ENCODE measurements around the gene DMPK. TPM values are rescaled to one million over a fixed set of nuclear protein-coding genes. Genes with fewer than 3 reads are reported as not detected.
A peak's percentile ranks its signal among the peaks of the same experiment; 100 is the strongest.

Gene DMPK
- total RNA-seq, 1 donor from 2014 or later = 284 TPM

DNA sequence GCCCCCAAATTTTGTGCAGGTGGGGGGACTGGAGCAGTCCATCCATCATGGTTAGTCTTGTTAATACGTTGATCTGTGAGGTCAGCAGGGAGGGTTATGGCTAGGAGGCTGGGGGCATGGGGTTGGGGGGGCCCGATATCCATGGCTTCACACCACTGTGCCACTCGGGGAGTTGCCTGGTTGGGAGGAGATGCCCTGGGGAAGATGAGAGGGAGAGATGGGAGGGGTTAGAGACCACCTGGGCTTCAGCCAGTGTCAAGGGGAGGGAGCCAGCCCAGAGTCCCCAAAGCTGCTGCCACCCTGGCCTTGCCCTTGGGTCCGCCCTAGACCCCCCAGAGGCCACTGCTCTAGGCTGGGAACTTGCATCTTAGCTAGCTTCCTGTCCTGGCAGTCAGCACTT, 1.8 kb upstream of the DMPK start:
- H3K9me3 ChIP-seq (replicated peaks) = no peaks in the 10 kb centered on the region
- H3K36me3 ChIP-seq = peaks cover 35% of the 10 kb centered on the region
- DNase-seq = no peak
- no peak overlapping the region for H3K4me3 ChIP-seq
- no peaks in the 10 kb centered on the region for H3K27me3 ChIP-seq (ENCODE audit: low read depth)
- TF ChIP-seq, protein P1, sequence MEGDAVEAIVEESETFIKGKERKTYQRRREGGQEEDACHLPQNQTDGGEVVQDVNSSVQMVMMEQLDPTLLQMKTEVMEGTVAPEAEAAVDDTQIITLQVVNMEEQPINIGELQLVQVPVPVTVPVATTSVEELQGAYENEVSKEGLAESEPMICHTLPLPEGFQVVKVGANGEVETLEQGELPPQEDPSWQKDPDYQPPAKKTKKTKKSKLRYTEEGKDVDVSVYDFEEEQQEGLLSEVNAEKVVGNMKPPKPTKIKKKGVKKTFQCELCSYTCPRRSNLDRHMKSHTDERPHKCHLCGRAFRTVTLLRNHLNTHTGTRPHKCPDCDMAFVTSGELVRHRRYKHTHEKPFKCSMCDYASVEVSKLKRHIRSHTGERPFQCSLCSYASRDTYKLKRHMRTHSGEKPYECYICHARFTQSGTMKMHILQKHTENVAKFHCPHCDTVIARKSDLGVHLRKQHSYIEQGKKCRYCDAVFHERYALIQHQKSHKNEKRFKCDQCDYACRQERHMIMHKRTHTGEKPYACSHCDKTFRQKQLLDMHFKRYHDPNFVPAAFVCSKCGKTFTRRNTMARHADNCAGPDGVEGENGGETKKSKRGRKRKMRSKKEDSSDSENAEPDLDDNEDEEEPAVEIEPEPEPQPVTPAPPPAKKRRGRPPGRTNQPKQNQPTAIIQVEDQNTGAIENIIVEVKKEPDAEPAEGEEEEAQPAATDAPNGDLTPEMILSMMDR (IDR thresholded peaks at IDR 0.05; ENCODE audit: borderline replicate concordance) = no peak
- intact Hi-C loops (cut with micrococcal nuclease) = no loop called here
- peak overlapping the region; percentile 94 for H3K27ac ChIP-seq (replicated peaks)
- H3K4me1 ChIP-seq = peaks cover 94% of the 10 kb centered on the region

- Histone ChIP-seq H3K4me1 (peaks cover 89% of the 10 kb centered on the region), H3K4me3 (peak overlapping the region; percentile 75), H3K36me3 (peaks cover 35% of the 10 kb centered on the region), H3K27me3 (ENCODE audit: low read depth) (no peaks in the 10 kb centered on the region), H3K27ac (replicated peaks) (peak overlapping the region; percentile 94), H3K9me3 (replicated peaks) (no peaks in the 10 kb centered on the region)
- TF ChIP-seq, protein P1 (IDR thresholded peaks at IDR 0.05; ENCODE audit: borderline replicate concordance) = no peak
- intact Hi-C loops (cut with micrococcal nuclease) = no loop called here
- DNase-seq = peak; percentile 85
Measured at GRCh38 chr19:45782820-45783785, 813 bp upstream of the DMPK start.

- peak overlapping the region; percentile 94 for H3K27ac ChIP-seq (replicated peaks)
- no peak for DNase-seq
- TF ChIP-seq, protein P1 (IDR thresholded peaks at IDR 0.05; ENCODE audit: borderline replicate concordance) = no peak
- H3K9me3 ChIP-seq (replicated peaks) = no peaks in the 10 kb centered on the region
- no peaks in the 10 kb centered on the region for H3K27me3 ChIP-seq (ENCODE audit: low read depth)
- H3K4me1 ChIP-seq = peaks cover 78% of the 10 kb centered on the region
- intact Hi-C loops (cut with micrococcal nuclease) = no loop called here
- H3K4me3 ChIP-seq = peak overlapping the region; percentile 75
- peaks cover 41% of the 10 kb centered on the region for H3K36me3 ChIP-seq
Measured at GRCh38 chr19:45781214-45782161, 802 bp downstream of the DMPK start.

- peak overlapping the region; percentile 75 for H3K4me3 ChIP-seq
- intact Hi-C loops (cut with micrococcal nuclease) = no loop called here
- no peaks in the 10 kb centered on the region for H3K27me3 ChIP-seq (ENCODE audit: low read depth)
- TF ChIP-seq, protein P1 (IDR thresholded peaks at IDR 0.05; ENCODE audit: borderline replicate concordance) = no peak
- peaks cover 70% of the 10 kb centered on the region for H3K4me1 ChIP-seq
- H3K9me3 ChIP-seq (replicated peaks) = no peaks in the 10 kb centered on the region
- DNase-seq = no peak
- H3K27ac ChIP-seq (replicated peaks) = peak overlapping the region; percentile 94
- peaks cover 36% of the 10 kb centered on the region for H3K36me3 ChIP-seq
Measured at GRCh38 chr19:45780448-45781213, 1.7 kb downstream of the DMPK start.

DNA sequence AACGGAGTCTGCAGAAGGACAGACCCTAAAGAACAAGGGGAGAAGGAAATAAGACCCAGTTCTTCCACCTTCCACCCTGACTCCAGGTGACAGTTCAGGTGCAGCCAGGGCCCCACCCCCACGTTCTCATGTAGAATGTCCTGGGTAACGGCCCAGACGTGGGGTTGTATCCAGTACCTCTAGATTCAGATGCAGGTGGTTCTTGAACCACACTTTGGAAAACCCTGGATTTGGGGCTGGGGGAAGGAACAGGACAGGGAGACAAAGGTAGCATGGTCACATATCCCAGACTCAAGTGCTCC, 2.2 kb downstream of the DMPK start:
- H3K36me3 ChIP-seq = peaks cover 35% of the 10 kb centered on the region
- intact Hi-C loops (cut with micrococcal nuclease) = no loop called here
- peaks cover 65% of the 10 kb centered on the region for H3K4me1 ChIP-seq
- peak overlapping the region; percentile 94 for H3K27ac ChIP-seq (replicated peaks)
- TF ChIP-seq, protein P1 (IDR thresholded peaks at IDR 0.05; ENCODE audit: borderline replicate concordance) = no peak
- no peaks in the 10 kb centered on the region for H3K27me3 ChIP-seq (ENCODE audit: low read depth)
- peak overlapping the region; percentile 75 for H3K4me3 ChIP-seq
- no peak for DNase-seq
- H3K9me3 ChIP-seq (replicated peaks) = no peaks in the 10 kb centered on the region
